ENCODE results near the gene LUZP4. TPM values are rescaled to one million over a fixed set of nuclear protein-coding genes. Genes with fewer than 3 reads are reported as not detected.

Gene LUZP4
- total RNA-seq, 1 experiment from 2014 or later: not detected

- H3K9me3 Mint-ChIP-seq: no peaks in the 10 kb centered on the region
- CTCF ChIA-PET: no interaction called here
Measured at GRCh38 chrX:115251458-115252233, 37.9 kb upstream of the LUZP4 start.

GRCh38 chrX:115255003-115255402 is 34.5 kb upstream of the LUZP4 start:
- Mint-ChIP-seq H3K36me3 (no peaks in the 10 kb centered on the region), H3K27me3 (ENCODE audit: low read depth) (peaks cover 12% of the 10 kb centered on the region)
- POLR2A ChIA-PET: no interaction called here

More at GRCh38 chrX:115251458-115252233, 37.9 kb upstream of the LUZP4 start:
- no peak for DNase-seq (ENCODE audit: low spot score)
- Mint-ChIP-seq H3K4me1 (no peaks in the 10 kb centered on the region), H3K27ac (no peak overlapping the region), H3K4me3 (no peak overlapping the region), H3K36me3 (no peaks in the 10 kb centered on the region), H3K27me3 (ENCODE audit: low read depth) (no peaks in the 10 kb centered on the region)
- ATAC-seq: no peak
- TF ChIP-seq ZNF317 (CRISPR knock-in tag; IDR thresholded peaks at IDR 0.05; ENCODE audit: borderline replicate concordance, low read depth) (no peak), NFATC4 (CRISPR knock-in tag; IDR thresholded peaks at IDR 0.05) (no peak), RELA (CRISPR knock-in tag; IDR thresholded peaks at IDR 0.05; ENCODE audit: borderline replicate concordance) (no peak), CREB1 (CRISPR knock-in tag; IDR thresholded peaks at IDR 0.05) (no peak), STAT6 (CRISPR knock-in tag; conservative IDR thresholded peaks at IDR 0.05; ENCODE audit: low read depth) (no peak), SMAD4 (CRISPR knock-in tag; IDR thresholded peaks at IDR 0.05) (no peak), ELF4 (CRISPR knock-in tag; IDR thresholded peaks at IDR 0.05; ENCODE audit: low read depth) (no peak)
- TF ChIP-seq, protein P1, sequence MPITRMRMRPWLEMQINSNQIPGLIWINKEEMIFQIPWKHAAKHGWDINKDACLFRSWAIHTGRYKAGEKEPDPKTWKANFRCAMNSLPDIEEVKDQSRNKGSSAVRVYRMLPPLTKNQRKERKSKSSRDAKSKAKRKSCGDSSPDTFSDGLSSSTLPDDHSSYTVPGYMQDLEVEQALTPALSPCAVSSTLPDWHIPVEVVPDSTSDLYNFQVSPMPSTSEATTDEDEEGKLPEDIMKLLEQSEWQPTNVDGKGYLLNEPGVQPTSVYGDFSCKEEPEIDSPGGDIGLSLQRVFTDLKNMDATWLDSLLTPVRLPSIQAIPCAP (CRISPR knock-in tag; IDR thresholded peaks at IDR 0.05): no peak
- TF ChIP-seq, protein P2, sequence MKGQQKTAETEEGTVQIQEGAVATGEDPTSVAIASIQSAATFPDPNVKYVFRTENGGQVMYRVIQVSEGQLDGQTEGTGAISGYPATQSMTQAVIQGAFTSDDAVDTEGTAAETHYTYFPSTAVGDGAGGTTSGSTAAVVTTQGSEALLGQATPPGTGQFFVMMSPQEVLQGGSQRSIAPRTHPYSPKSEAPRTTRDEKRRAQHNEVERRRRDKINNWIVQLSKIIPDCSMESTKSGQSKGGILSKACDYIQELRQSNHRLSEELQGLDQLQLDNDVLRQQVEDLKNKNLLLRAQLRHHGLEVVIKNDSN (CRISPR knock-in tag; IDR thresholded peaks at IDR 0.05): no peak
- POLR2A ChIA-PET: no interaction called here

More at GRCh38 chrX:115255003-115255402, 34.5 kb upstream of the LUZP4 start:
- Mint-ChIP-seq H3K27ac (no peak overlapping the region), H3K9me3 (no peaks in the 10 kb centered on the region), H3K4me1 (no peaks in the 10 kb centered on the region), H3K4me3 (no peak overlapping the region)
- TF ChIP-seq FOXJ3 (CRISPR knock-in tag; IDR thresholded peaks at IDR 0.05; ENCODE audit: borderline replicate concordance) (no peak), SP1 (CRISPR knock-in tag; conservative IDR thresholded peaks at IDR 0.05) (no peak), FOXP1 (CRISPR knock-in tag; IDR thresholded peaks at IDR 0.05; ENCODE audit: borderline replicate concordance) (no peak), CREB1 (CRISPR knock-in tag; IDR thresholded peaks at IDR 0.05) (no peak), TCF7 (CRISPR knock-in tag; IDR thresholded peaks at IDR 0.05; ENCODE audit: low read depth) (no peak), ZNF671 (CRISPR knock-in tag; IDR thresholded peaks at IDR 0.05) (no peak), RORB (CRISPR knock-in tag; IDR thresholded peaks at IDR 0.05) (no peak), E2F4 (CRISPR knock-in tag; IDR thresholded peaks at IDR 0.05; ENCODE audit: borderline replicate concordance, low read depth) (no peak), CDX4 (CRISPR knock-in tag; IDR thresholded peaks at IDR 0.05; ENCODE audit: borderline replicate concordance) (no peak), OVOL2 (CRISPR knock-in tag; IDR thresholded peaks at IDR 0.05; ENCODE audit: borderline replicate concordance) (no peak), NFYB (CRISPR knock-in tag; conservative IDR thresholded peaks at IDR 0.05; ENCODE audit: low read depth) (no peak), KAT7 (CRISPR knock-in tag; IDR thresholded peaks at IDR 0.05; ENCODE audit: borderline replicate concordance) (no peak), ZNF138 (CRISPR knock-in tag; conservative IDR thresholded peaks at IDR 0.05) (no peak)
- CTCF ChIA-PET: no interaction called here
- ATAC-seq (no peak), DNase-seq (ENCODE audit: low spot score) (no peak)

Data from WTC11 (cell line).